HG03064 (cell line): Measurements from ENCODE around the gene KDM5C.

ENCODE experiments used
- ATAC-seq: cut with Tn5 transposase; IDR thresholded peaks from one replicate; pipeline ENCODE4 v1.9.1; 2021; ENCODE audit warnings: low read depth; ENCODE audit not compliant: unreplicated experiment

Gene KDM5C

GRCh38 chrX:53224860-53225797 is at the start of gene KDM5C:
Gene KDM5C, minus strand, starts transcription at chrX:53225207. Its CDS starts 318 bp downstream, at chrX:53224889.
- peak; percentile 76 for ATAC-seq

GRCh38 chrX:53272808-53273337 is 47.9 kb upstream of the KDM5C start:
- no peak for ATAC-seq

GRCh38 chrX:53269536-53270107 is 44.6 kb upstream of the KDM5C start:
- no peak for ATAC-seq

- no peak for ATAC-seq
These were observed 43.2 kb upstream of the KDM5C start for GRCh38 chrX:53268173-53268572.

- ATAC-seq: no peak
These were observed 41.9 kb upstream of the KDM5C start for GRCh38 chrX:53266914-53267313.

GRCh38 chrX:53265771-53266574 is 41.0 kb upstream of the KDM5C start:
- ATAC-seq: no peak

GRCh38 chrX:53263597-53264094 is 38.6 kb upstream of the KDM5C start:
- no peak for ATAC-seq

- ATAC-seq: no peak
These were observed 37.9 kb upstream of the KDM5C start for GRCh38 chrX:53262918-53263394.

- ATAC-seq: no peak
These were observed 37.3 kb upstream of the KDM5C start for GRCh38 chrX:53262189-53262917.

- no peak for ATAC-seq
These were observed 36.5 kb upstream of the KDM5C start for GRCh38 chrX:53261355-53261972.

- ATAC-seq: no peak
These were observed 35.8 kb upstream of the KDM5C start for GRCh38 chrX:53260836-53261235.

- ATAC-seq: no peak
These were observed 32.8 kb upstream of the KDM5C start for GRCh38 chrX:53257670-53258423.

- ATAC-seq: no peak
These were observed 32.2 kb upstream of the KDM5C start for GRCh38 chrX:53257166-53257565.

GRCh38 chrX:53256446-53257041 is 31.5 kb upstream of the KDM5C start:
- ATAC-seq: no peak

- no peak for ATAC-seq
These were observed 30.8 kb upstream of the KDM5C start for GRCh38 chrX:53255738-53256191.

GRCh38 chrX:53254570-53255461 is 29.8 kb upstream of the KDM5C start:
- no peak for ATAC-seq

- ATAC-seq: no peak
These were observed 28.4 kb upstream of the KDM5C start for GRCh38 chrX:53253293-53254020.
